NCI-H82 (cell line): Measurements from ENCODE around the gene PCP2.

Source experiments
- DNase-seq: peaks from one replicate; lab custom pipeline; 2025; lab: John Stamatoyannopoulos, UW

Gene PCP2

GRCh38 chr19:7633698-7634097 lies at the start of gene PCP2:
PCP2 (minus strand) TSS chr19:7633719; CDS start chr19:7633457, 262 bp downstream.
- DNase-seq: no peak

DNA sequence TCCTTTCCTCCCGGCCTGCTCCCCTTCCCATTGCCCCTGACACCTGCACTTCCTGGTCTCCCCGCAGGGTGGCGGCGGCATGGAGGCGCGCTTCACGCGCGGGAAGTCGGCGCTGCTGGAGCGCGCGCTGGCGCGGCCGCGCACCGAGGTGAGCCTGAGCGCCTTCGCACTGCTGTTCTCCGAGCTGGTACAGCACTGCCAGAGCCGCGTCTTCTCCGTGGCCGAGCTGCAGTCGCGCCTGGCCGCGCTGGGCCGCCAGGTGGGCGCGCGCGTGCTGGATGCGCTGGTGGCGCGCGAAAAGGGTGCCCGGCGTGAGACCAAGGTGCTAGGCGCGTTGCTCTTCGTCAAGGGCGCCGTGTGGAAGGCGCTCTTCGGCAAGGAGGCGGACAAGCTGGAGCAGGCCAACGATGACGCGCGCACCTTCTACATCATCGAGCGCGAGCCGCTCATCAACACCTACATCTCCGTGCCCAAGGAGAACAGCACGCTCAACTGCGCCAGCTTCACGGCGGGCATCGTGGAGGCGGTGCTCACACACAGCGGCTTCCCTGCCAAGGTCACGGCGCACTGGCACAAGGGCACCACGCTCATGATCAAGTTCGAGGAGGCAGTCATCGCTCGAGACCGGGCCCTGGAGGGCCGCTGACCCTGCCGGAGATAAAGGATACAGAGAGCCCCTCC lies 48.8 kb upstream of the PCP2 start:
- DNase-seq: no peak

DNA sequence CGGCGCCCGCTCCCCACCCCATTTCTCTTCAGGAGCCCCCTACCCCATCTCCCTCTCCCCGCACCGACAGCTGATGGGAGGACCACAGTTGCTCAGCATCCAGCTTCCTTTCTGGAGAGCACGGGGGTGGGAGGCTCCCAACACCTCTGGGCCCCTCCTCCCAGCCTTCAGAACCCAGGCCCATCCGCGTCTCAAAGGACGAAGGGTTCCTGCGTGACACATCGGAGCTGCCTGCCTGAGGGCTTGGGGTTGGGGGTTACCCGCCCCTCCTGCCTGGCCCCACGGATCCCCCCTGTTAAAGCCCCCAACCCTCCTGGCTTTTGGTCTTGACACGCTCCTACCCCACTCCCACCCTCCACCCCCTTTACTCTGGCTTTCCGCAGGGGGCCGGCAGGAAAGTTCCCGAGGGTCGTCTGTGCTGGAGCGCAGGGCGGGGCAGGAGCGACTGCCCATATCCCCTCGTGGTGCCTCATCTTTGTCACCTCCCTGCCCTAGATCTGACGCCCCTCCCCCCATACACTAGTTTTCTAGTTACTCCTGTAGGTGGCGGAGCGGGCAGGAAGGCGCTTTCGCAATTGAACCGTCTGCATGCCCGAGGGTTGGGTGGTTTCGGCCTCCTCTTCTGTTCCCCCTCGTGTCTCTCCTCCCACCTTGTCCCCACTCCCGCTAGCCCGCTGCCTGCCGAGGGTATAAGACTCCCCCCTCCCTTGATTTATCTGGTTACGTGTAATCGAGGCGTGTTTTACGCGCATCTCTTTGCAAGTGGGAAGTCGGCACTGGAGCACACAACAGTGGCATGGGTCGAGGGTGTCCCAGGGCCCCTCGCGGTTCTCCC lies 48.0 kb upstream of the PCP2 start:
- peak; percentile 79 for DNase-seq

DNA sequence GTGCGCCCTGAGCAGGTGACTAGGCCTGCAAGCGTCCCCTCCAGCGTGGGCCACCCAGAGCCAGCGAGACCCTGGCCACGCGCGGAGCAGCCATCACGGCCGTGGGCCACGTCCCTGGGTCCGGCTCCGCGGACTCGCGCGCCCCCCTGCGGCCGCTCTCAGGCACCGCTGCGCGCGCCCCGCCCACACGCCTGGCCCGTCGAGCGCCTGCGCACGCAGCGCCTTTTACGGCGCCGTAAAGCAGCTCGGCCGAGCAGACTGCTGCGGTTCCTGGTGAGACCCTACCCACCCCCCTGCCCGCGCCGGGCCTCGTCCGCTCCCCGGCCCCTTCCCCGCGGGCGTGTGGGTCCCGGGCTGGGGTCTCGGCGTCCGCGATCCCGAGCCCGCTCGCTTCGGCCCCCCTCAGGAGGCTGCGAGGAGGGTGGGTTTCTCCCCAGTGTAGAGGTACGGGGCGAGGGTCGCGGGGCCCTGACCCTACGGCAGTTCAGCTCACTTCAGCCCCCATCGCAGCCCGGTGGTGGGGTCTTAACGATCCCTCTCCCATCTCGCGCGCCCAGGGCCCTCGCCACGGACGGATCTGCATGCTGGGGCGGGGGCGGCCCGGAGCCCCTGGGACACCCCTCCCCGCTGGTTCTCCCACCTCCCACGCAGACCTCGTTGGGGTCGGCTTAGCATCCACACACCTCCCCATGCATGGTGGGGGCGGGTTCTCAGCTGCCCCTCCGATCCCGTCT lies 47.3 kb upstream of the PCP2 start, which contains the start of gene TRAPPC5:
TRAPPC5 (plus strand) TSS at position 228 of the 734 bp plus-strand sequence. CDS start 1,421 bp downstream, outside the sequence.
- peak; percentile 89 for DNase-seq

DNA sequence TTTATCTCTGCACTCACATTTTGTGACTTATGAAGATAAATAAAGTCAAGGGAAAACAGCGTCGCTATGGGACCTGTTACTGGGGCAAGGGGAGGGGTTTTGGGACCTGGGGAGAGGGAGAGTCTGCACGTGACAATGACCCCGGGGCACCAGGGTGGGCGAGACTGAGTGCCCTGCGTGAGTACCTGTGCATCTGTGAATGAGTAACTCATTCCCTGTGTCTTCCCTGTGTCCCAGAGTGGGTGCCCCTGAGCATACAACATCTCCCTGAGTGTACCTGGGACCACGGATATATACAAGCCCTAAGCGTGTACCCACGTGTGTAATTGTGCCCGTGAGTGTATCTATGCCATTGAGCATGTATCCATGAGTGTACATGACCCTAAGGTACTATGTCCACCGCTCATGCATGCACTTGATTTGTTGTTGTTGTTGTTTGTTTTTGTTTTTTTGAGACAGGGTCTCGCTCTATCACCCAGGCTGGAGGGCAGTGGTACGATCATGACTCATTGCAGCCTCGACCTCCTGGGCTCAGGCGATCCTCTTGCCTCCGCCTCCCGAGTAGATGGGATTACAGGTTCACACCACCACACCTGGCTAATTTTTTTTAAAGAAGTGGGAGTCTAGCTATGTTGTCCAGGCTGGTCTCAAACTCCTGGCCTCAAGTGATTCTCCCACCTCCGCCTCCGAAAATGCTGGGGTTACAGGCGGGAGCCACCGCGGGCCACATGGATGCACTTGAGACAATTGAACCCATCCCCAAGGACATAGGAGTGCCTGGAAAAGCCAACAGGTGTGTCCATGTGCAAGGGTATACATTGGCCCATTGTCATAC lies 46.5 kb upstream of the PCP2 start:
- DNase-seq: no peak

- peak; percentile 87 for DNase-seq
These were observed 45.6 kb upstream of the PCP2 start for GRCh38 chr19:7678971-7679751.

DNA sequence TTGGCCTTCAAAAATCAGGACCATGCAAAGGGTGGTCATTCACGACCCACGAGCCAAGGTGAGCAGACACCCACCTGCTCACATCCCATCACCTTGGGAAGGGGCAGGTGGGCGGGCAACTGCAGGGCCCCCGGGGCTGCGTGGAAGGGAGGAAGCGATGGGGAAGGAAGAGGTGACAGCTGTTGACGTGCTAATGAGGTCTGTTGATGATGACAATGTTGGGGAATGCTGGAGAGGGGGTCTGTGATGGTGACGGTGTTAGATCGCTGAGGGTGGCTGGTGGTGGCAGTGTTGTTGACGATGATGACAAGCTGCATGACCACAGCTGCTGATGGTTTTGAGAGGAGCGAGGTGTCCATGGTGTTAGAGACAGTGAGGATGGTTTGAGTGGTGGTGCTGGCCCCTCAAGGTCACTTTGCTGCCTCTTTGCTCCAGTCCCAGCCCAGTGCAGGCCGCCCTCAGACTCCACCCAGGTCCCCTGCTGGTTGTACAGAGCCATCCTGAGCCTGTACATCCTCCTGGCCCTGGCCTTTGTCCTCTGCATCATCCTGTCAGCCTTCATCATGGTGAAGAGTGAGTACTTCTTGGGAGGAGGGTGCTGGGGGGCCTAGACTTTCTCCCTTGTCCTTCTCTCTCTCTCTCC lies 44.3 kb upstream of the PCP2 start:
- DNase-seq: no peak

DNA sequence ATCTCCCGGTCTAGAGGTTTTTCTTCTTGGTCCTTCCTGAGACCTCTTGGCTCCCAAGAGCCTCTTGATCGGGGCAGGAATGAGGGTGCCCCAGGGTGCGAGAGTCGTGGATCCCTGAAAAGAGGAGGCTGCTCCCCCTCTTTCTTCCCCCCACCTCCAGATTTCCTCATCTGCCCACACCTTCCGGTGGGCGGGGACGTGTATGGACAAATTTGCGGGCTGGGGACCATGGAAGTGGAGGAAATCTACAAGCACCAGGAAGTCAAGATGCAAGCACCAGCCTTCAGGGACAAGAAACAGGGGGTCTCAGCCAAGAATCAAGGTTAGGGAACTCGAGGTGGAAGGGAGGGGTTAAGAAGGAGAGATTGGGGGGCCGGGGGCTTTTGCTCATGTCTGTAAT lies 43.3 kb upstream of the PCP2 start, which contains the start of gene MCEMP1:
MCEMP1 (plus strand) TSS at position 237 of the 400 bp plus-strand sequence; CDS start at position 268, 31 bp downstream.
- DNase-seq: no peak

- no peak for DNase-seq
These were observed 42.9 kb upstream of the PCP2 start for GRCh38 chr19:7676376-7676775.

GRCh38 chr19:7674010-7675005 lies 40.8 kb upstream of the PCP2 start:
- peak; percentile 90 for DNase-seq

DNA sequence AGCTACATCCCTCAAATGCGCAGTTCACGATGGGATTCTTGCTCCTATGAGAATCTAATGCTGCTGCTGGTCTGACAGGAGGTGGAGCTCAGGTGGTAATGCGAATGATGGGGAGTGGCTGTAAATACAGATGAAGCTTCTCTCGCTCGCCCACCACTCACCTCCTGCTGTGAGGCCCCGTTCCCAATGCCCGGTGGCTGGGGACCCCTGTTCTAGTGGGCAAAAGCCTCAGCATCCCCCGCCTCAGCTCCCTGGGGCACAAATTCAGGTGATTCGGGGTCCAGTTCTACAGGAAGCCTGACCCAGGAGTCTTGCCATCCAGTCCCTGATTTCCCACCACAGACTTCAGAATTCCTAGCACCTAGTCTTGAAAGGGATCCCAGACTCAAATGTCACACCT lies 39.0 kb upstream of the PCP2 start:
- no peak for DNase-seq

DNA sequence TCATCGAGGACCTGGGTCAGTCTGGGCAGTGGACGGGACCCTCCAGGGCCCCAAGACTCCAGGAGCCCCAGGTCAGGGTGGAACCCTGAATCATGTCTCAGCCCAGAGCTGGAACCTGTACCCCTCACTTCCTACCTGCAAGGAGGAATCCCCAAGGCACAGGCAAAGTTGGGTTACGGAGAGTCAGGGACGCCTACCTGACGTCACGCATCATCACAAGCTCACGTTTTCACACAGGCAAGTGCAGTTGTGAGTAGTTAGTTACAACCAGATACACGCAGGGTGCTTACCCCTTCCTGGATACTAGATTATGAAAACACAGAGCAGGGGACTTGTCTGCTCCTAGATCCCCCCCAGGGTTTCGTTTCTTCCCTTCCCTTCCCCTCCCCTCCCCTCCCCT lies 37.3 kb upstream of the PCP2 start:
- DNase-seq: no peak

- DNase-seq: peak; percentile 41
These were observed 36.7 kb upstream of the PCP2 start for GRCh38 chr19:7670150-7670783.

DNA sequence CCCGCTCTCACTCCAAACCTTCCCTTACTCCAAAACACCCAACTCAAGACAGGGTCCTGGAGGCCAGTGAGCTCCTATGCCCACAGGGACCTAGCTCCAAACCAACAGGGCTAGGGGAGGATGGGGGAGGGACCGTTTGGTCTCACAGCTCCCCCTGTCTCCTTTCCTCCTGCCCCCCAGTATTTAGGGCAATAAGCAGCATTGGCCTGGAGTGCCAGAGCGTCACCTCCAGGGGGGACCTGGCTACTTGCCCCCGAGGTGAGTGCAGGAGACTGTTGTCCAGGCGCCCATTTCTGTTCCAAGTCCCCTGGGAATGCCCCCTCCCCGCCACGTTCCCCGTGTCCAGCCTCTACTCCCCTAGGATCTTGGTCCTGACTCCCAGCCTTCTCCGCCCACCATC lies 36.1 kb upstream of the PCP2 start:
- no peak for DNase-seq

DNA sequence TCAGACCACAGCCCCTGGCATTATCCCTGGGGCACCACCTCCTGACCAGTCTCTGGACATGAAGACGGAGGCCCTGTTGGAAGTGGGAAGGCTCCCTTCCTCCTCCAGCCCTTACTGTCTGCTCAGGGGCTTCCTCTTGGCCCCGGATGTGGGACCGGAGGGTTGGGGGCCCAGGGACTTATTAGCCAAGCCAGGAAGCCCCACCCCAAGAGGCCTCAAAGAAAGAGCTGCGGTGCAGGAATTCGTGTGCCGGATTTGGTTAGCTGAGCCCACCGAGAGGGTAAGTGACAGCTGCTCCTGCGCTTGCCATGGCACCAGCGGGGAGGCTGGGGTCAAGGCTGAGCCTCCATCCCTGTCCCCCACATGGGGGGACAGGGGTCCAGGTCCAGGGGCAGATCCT lies 35.3 kb upstream of the PCP2 start, which contains the start of gene RETN:
RETN (plus strand) TSS at position 208 of the 400 bp plus-strand sequence. CDS start 278 bp downstream, outside the sequence.
- no peak for DNase-seq

- no peak for DNase-seq
These were observed 31.6 kb upstream of the PCP2 start for GRCh38 chr19:7665076-7665475.

DNA sequence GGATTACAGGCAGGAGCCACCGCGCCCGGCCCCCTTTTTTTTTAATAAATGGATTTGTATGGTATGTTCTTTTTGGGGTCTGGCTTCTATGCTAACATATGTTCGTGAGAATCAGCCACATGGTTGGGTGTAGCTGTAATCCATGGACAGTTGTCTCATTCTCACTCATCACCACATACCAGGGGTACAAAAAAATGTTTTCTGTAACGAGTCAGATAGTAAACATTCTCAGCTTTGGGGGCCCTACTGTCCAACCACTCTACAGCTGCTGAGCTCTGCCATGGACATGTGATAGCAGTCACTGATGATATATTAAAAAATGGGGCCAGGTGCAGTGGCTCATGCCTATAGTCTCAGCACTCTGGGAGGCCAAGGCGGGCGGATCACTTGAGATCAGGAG lies 30.2 kb upstream of the PCP2 start:
- no peak for DNase-seq

DNA sequence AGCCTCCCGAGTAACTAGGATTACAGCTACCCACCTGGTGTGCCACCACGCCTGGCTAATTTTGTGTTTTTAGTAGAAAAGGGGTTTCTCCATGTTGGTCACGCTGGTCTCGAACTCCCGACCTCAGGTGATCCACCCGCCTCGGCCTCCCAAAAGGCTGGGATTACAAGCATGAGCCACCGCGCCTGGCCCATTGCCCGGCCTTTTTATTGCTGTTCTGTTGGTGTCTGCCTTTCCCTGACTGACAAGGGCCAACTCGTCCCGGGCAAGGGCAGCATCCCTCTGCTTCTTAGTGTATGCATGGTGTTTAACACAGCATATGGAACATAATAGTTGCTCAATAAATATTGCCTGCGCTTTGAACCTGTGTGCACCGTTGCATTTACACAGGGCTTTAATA lies 29.1 kb upstream of the PCP2 start:
- DNase-seq: no peak
